Stimulated activated CD8-positive, alpha-beta memory T cell treated with anti-CD3 and anti-CD28 coated beads, Interleukin-2, amount 100 ng/mL, for 1 hour (primary cell): ENCODE measurements around the gene BLNK.

Source experiments
- DNase-seq, 2 donors: peaks; one replicate each; pipeline ENCODE4 v3.0.0-alpha.2; 2020; ENCODE audit warnings: low read depth in 2 of 2

BLNK gene

DNA sequence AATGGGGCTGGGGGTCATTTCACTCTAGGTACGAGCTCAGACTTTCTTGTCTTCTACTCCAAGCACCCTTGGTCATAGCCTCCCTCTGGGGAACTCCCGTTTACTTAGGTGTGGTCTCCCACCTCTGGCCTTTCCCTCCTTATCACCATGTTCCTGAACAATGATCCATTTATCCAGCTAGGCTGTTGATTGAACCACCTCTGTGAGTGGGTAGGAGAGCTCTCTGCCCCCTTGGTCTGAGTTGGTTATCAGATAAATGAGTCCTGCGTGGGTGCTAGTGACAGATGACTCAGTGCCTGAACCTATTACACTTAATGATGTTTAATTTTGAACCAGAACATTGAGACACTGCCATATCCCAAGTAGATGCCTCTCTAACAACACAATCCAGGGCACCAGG, 9.4 kb downstream of the BLNK start:
- DNase-seq: no peak

DNA sequence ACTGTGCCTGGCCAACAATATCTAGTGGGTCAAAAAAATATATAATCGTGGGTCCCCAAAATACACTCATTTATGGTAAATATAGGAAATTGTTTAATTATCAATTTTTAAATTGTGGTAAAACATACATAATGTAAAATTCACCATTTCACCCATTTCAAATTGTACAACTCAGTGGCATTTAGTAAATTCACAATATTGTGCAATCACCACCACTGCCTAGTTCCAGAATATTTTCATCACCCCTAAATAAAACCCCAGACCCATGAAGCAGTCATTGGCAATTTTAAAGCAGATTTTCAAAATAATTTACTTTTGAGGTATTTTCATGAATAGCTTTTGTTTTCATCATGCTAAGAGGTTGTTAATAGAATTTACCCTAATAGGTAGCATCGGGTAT, 10.2 kb downstream of the BLNK start:
- no peak for DNase-seq

DNA sequence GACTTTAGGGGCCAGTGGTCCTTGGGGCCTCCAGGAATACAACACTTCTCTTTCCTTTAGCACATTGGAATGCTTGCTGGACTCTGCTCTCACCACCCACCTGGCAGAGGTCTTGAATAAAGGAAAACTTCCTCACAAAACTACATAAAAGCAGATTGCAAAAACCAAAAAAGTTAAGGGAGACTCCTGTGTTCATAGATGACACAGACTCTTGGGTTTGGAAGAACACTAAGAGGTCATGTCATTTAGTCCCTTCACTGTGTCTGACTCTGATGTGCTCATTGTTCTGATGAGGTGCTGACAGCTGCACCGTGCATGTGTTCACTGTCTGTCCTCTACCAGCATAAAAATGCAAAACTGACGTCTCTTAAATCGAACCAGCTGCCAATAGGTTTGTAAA, 11.4 kb downstream of the BLNK start:
- DNase-seq: no peak

DNA sequence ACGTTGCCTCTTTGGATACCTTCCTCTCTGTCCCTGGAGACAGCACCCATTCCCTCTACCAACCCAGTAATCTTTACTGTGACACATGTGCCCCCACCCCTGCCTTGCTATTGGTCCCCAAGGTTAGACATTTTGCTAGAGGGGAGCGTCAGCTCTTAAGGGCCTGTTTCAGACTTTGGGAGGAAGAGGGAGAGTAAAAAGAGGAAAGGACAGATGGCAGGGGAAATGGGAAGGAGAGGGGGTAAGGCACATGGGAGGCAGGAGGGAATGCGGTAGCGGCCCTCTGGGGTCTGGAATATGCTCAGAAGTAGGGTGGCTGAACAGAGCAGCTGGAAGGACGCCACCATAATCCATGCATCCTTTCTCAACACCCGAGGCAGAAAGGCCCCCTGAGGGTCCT, 12.2 kb downstream of the BLNK start:
- DNase-seq: no peak

DNA sequence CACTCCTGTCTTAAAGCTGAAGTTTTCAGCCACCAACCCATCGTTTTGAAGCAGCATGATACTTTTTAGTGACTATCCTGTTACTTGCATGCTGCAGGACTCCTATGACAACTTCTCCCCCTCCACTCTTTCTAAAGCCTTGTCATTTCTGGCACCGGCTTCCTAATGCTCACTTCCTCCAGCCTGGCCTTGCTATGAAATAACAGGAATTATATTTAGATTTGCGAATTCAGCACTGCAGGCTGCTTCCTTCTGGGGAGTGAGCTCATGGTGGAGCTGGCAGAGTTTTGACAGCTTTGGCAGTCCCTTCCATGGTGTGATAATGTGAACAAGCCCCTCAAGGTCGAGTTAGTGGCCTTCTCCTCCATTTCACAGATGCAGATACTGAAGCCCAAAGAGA, 13.4 kb downstream of the BLNK start:
- DNase-seq: no peak

DNA sequence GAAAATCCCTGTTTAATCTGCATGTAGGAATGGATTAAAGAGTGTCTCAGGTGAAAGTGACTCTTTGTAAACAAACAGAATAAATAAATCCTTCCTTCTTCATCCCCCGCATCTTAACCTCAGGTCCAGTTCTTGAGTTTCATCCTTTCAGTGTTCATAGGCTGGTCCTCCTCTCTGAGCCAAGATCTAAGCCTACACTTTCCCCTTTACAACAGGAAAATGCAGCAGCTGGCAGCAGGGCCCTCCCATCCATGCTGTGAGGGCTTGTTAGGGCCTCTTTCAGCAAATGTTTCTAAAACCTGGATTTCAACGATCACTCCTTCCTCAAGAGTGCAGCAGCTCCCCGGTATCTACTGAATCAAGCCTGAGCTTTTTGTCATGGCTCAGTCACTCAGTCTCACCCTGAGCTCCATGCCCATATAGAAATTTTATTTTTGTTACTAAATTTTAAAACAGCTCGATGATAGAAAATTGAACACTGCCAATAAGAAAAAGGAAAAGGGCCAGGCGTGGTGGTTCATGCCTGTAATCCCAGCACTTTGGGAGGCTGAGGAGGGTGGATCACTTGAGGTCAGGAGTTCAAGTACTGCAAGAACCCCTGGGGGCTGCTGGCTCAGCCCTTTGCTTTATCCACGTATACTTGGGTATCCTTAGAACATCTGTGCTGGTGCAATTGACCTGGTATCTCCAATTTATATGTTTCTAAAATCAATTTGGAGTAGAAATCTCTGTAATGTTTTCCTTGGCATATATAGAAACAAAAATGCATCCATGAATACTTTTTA, 15.6 kb downstream of the BLNK start:
- DNase-seq: no peak

DNA sequence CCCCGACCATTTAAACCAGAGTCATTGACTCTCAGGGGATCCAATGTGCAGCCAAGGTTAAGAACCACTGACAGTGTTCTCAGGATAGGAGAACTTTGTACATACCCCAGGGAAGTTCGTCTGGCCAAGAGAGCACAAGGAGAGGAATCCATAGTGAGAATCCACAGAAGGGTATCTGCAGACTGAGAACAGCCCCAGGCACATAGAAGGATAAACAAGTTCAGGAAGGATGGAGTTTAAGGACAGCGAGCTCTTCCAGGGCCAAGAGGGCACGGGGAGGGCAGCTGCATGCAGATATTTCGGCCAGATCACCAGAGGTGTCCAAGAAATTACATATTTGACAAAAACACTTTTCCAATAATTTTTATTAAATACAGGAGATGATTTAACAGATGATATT, 16.4 kb downstream of the BLNK start:
- DNase-seq: no peak

DNA sequence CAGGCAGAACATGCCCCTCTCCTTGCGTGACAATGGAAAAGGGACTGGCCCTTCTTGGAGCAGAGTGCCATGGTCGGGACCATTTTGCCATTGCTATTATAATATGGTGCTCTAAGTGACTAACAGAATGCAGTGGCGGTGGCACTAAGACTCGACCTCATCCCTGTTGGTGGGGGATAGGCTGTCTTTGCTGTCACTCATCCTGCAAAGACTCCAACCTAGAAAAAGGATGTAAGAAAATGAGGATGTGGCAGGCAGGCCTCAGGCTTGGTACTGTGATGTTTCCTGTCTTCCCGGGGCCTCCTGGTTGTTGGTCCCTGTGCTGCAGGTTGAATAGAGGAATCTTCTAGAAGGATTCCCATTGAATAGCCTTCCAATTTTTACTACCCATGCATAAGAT, 18.6 kb downstream of the BLNK start:
- DNase-seq: no peak

DNA sequence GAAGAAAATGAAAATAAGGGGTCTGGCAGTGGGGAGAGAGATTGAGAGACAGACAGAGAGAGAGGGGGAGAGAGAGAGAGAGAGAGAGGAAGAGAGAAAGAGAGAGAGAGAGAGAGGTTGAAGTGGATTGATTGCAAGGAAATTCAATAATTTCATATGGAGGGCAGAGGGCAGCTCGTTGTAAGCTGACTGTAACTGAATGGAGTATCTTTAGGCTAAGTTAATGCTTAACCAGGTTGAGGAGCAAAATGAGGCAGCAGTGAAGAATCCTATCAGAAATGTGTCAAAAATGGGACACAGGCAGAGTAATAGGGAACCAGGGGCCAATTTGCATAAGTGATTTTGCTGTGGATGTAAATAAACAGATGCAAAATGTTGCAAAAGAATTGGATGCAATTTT, 21.0 kb downstream of the BLNK start:
- no peak for DNase-seq

DNA sequence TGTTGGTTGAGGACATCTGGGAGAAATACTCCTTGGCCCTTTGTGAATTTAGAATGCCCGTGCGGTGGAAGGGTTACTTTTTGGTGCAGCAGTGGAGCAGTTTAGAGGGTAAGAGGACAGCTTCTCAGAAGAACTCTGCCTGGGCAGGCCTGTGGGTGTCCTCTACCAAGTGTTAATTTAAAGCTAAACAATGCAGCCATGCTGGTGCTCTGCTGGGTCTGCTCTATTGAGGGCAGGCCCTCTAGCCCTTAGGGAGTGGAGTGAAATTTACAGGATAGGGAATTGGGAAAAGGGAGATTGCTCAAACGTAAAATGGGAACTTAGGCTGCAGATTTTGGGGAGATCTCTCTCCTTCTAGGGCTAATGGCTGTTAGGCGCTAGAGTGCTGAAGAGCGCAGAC, 22.1 kb downstream of the BLNK start:
- no peak for DNase-seq

DNA sequence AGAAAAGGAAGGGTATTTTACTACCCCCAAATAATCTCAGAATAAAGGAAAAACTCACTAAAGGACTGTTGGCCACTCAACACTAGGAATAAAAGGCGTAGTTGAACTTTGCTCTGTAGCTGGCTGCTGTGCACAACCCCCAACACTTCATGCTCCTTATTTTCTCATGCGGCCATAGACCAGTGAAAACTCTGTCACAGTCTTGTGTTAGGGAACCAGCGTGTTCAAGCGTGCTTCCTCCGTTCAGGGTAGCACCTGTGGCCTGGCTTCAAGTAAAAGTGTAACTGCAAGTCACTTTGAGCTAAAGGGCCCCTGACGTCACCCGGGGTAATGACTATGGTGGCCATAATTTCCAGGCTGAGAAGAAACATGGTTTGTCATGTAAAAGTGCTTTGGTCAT, 27.0 kb downstream of the BLNK start:
- DNase-seq: no peak

DNA sequence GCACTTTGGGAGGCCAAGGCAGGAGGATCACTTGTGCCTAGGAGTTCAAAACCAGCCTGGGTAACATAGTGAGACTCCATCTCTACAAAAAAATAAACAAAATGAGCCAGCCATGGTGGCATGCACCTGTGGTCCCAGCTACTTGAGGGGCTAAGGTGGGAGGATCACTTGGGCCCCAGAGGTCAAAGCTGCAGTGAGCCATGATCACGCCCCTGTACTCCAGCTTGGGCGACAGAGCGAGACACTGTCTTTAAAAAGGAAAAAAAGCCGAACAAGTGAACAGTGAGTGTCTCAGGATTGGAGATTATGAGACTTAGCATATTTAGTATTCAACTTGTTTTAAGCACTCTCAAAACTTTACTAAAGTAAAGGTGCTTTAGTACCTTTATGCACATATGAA, 28.1 kb downstream of the BLNK start:
- DNase-seq: no peak

DNA sequence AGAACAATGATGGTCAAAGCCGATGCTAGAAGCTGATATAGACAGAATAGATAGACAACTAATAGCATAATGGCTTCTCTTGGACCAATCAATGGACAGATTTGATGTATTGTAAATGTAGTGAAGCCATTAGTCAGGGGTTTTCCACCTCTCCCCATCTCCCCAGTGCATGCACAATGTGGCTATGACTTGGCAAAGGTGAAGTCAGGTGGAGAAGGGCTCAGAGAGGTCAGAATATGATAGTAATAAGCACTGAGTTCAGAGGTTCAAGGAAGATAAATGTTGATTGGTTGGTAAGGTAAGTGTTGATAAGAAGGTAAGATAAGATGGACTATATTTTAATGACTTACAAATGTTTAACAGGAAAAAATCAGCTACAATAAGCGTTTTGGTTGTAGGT, 28.5 kb downstream of the BLNK start:
- no peak for DNase-seq

DNA sequence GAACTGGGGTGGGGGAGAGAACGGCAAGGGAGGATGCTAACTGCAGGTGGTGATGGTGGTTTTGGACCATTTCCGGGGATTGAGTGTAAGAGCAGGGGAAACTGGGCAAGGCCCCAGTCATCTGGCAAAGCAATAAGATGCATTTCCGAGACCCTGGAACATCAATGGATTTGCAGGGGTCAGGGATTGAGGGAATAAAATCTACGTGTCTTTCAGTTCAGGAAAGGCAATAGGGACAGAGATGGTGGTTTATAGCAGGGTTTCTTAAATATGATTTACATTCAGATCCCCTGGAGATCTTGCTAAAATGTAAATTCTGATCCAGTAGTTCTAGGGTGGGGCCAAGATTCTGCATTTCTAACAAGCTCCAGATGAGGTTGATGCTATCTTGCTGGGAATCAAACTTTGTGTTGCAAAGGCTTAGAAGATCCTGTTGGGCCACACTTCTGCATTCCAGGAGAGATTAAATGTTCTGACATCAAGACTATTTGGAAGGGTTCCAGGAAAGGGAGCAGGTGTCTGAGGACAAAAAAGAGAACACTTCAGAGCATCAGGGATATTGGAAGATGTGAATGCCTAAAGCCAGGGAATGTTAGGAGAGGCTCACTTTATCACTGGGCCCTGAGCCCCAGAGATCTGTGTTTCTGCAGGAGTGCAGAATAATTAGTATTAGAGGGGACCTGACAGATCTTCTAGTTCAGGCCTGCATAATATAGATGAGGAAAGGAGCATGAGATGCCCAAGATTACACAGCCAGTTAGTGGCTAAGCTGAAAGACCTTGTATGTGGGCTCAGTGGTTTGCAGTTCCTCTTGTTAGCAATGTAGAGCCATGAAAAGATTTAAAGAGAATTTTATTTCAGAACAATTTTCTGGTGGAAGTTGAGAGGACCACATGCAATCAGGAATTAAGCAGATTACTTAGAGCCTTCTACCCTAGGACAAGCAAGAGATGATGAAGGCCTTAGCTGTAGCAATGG, 32.4 kb downstream of the BLNK start:
- no peak for DNase-seq

DNA sequence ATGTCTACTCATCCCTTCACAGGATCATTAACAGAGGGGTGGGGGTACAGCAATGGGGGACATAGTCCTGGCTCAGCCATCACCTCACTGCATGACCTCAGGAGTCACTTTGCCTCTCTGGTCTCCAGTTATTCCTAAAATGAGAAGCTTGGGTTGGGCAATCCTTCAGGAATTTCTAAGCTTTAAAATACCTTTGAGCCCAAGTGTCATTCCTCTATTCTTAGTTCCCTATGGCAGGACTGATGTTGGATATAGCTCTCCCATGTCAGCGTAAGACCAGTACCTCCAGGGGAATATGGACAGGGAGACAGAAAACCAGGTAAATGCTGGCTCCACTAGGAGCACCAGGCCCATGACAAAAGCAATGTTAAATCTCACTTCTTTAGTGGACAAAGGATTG, 34.5 kb downstream of the BLNK start:
- no peak for DNase-seq

DNA sequence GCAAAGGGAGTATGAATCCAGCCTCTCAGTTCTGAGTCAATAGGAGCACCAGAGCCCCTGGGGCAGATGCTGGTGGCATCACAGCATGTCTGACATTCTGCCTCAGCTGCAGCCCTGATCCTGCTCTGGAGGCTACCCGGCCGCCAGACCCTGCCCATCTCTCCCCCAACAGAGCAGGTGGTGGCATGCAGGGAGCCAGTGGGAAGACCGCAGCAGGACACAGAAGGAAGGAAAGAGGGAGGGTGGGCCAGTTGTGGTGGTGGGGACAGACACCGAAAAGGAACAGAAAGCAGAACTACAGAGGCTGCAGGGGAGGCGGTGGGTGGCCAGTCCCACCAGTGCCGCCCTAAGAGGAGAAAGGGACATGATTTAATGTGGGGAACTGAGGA, 35.3 kb downstream of the BLNK start:
- DNase-seq: no peak

DNA sequence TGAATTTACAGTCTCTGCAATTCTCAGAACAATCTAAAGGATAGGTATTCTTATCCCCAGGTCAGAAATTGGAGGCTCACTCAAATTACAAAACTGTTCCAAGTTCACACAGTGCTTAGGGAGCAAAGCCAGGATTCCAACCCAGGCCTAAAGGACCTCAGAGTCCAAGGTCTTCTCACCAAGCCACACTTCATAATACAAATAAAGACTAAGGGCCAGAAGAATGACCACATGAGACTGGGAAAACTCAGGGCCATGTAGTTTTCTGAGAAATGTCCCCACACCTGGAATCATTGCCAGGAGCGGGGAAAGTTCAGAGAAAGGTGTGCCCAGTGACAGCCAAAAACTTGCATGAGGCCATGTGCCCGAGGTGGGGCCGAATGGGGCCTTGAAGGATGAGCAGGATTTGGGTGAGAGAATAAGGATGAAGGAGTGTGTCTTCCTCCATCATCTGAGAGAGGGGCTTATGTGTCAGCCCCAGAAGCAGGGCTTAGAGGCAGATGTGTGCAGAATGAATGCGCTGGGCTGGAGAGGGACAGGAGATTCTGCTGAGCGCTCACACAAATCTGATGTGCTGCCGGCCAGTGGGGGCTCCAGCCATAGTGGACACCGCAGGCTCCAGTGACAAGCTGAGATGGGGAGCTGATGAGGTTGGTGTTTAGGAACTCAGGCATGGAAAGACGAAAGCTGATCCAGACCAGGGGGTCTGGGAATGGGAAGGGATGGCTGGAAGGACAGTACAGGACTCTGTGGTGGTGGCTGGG, 35.9 kb downstream of the BLNK start:
- no peak for DNase-seq

DNA sequence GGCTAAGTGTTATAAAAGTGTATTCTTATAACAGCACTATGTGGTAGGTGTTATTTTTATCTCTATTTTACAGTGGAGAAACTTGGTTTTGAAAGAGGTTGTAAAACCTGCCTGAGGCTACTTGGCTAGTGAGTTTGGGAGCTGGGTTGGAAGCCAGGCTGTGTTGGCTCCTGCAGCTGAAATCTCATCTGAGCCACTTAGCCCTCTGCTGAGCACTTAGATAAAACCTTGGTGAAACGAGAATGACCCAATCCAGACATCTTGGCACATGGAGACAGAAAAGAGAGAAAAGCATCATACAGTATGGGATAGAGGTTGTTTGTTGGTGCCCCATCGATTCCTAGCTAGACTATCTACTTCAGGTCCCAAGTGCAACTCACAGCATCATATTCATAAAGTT, 37.4 kb downstream of the BLNK start:
- no peak for DNase-seq

DNA sequence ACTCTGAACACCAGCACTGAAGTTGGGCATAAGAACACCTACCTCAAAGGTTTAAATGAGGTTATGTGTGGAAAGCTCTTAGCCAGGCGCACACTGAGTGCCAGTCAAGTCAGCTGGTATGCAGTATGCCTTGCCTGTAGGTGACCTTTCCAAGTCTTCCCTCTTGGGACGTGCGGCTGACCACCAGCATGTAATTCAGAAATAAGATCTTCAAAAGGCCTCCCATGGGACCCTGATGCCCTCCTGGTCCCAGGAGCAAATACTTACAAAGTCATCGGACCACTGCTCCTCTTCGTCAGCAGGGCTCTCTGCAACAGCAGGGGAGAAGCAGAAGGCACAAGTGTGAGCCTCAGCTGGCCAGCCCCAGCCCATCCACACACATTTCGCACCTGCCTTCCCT, 40.8 kb downstream of the BLNK start:
- DNase-seq: no peak

DNA sequence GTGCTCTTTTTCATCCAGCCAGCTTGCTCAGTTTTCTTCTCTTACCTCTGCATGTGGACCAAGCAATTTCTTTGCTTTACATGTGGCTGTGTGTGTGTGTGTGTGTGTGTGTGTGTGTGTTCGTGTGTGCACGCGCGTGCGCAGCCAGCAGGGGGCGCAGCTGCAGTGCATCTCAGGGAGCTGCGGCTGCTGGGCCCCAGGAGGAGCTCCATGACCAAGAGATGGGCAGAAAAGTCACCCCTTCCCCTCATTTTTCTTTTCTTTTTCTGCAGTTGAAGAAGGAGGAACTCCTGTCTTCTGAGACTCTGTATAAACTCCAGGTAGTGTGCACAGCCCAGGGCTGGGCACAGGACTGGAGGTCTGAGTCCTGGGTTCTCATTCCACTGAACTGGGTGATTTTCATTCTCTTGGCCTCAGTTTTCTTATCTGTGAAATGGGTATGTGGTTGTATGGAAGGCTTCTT, 41.8 kb downstream of the BLNK start:
- peak; percentile 8 to 38 for DNase-seq

DNA sequence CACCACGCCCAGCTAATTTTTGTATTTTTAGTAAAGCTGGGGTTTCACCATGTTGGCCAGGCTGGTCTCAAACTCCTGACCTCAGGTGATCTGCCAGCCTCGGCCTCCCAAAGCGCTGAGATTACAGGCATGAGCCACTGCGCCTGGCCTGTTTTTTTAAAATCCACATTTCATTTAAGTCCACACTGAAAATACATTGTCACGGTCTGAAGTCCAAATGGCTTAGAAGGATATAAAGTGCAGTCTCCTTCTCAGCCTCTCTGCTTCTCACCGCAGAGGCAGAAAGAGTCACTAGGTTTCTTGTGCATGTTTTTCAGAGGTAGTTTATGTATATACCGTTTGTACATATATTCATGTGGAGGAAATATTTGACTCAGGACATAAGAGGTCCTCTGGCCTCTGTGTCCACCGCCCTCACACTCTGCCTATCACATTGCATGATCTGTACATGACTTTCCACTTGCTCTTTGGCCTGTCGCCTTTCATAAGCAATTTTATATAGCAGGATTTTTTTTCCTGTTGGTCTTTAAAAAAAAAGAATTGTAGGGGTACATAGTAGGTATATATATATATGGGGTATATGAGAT, 42.9 kb downstream of the BLNK start:
- DNase-seq: no peak

DNA sequence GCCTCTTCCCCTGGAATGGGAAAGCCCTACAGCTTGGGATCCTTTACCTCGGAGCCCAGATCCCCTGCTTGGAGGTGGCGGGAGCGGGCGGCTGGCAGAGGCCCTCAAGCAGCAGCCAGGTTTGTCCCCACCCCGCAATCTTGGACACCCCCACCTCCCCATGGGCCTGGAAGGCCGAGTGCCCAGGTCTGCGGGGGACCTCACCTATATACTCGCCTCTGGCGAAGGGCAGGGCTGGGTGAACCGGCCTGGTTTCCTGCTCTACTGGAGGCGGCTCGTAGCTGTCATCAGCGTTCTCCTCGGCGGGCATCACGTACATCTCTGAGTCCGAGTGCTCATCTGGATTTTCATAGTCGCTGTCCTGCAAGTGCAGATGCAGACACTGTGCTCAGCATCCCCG, 44.2 kb downstream of the BLNK start:
- DNase-seq: no peak
